ENCODE results near the gene SLAIN2. TPM values are rescaled to one million over a fixed set of nuclear protein-coding genes. Genes with fewer than 3 reads are reported as not detected.
A peak's percentile ranks its signal among the peaks of the same experiment; 100 is the strongest.

SLAIN2 gene
- total RNA-seq, 1 experiment from 2014 or later, result 64.6 TPM

- Histone ChIP-seq H3K9me2 (replicated peaks; ENCODE audit: insufficient read depth, low read length) (no peaks in the 10 kb centered on the region; the same call in 1 of the 2 replicates), H3K27me3 (ENCODE audit: low read length) (no peaks in the 10 kb centered on the region), H4K20me1 (ENCODE audit: insufficient read depth, low read depth, low read length) (no peaks in the 10 kb centered on the region), H3K36me3 (ENCODE audit: insufficient read depth, low read length) (no peaks in the 10 kb centered on the region), H3K79me2 (ENCODE audit: low read length) (no peaks in the 10 kb centered on the region), H3K4me1 (ENCODE audit: low read length) (peaks cover 8% of the 10 kb centered on the region), H3K4me3 (ENCODE audit: low read length) (no peak overlapping the region), H3K4me2 (ENCODE audit: low read depth, low read length, poor library complexity, severe bottlenecking) (no peak overlapping the region), H3K9ac (ENCODE audit: low read length) (no peak overlapping the region), H3K9me3 (ENCODE audit: low read length) (no peaks in the 10 kb centered on the region), H2AFZ (ENCODE audit: low read length) (no peak overlapping the region), H3K27ac (ENCODE audit: low read length) (no peak overlapping the region)
- DNase-seq, result no peak
These were observed 121.0 kb downstream of the SLAIN2 start for GRCh38 chr4:48462363-48462762.

GRCh38 chr4:48467442-48467841 lies 126.1 kb downstream of the SLAIN2 start:
- H3K36me3 ChIP-seq (ENCODE audit: insufficient read depth, low read length), result no peaks in the 10 kb centered on the region; the same call in 1 of the 2 replicates
- peak overlapping the region; percentile 35; the same call in 1 of the 2 replicates for H3K4me3 ChIP-seq (ENCODE audit: low read length)
- H3K9ac ChIP-seq (ENCODE audit: low read length), result no peak overlapping the region
- peaks cover 24% of the 10 kb centered on the region for H3K4me1 ChIP-seq (ENCODE audit: low read length)
- no peak overlapping the region for H2AFZ ChIP-seq (ENCODE audit: low read length)
- H3K9me2 ChIP-seq (replicated peaks; ENCODE audit: insufficient read depth, low read length), result no peaks in the 10 kb centered on the region; the same call in 1 of the 2 replicates
- H3K27me3 ChIP-seq (ENCODE audit: low read length), result no peaks in the 10 kb centered on the region
- H3K4me2 ChIP-seq (ENCODE audit: low read depth, low read length, poor library complexity, severe bottlenecking), result peak overlapping the region; percentile 60
- H3K79me2 ChIP-seq (ENCODE audit: low read length), result no peaks in the 10 kb centered on the region
- H3K9me3 ChIP-seq (ENCODE audit: low read length), result no peaks in the 10 kb centered on the region
- DNase-seq, result peak; percentile 56
- no peak overlapping the region for H3K27ac ChIP-seq (ENCODE audit: low read length)
- no peaks in the 10 kb centered on the region for H4K20me1 ChIP-seq (ENCODE audit: insufficient read depth, low read depth, low read length)

GRCh38 chr4:48467891-48468290 lies 126.6 kb downstream of the SLAIN2 start:
- Histone ChIP-seq H3K4me1 (ENCODE audit: low read length) (peaks cover 24% of the 10 kb centered on the region), H3K27ac (ENCODE audit: low read length) (no peak overlapping the region), H3K79me2 (ENCODE audit: low read length) (no peaks in the 10 kb centered on the region), H4K20me1 (ENCODE audit: insufficient read depth, low read depth, low read length) (no peaks in the 10 kb centered on the region), H3K36me3 (ENCODE audit: insufficient read depth, low read length) (no peaks in the 10 kb centered on the region; the same call in 1 of the 2 replicates), H3K9me3 (ENCODE audit: low read length) (no peaks in the 10 kb centered on the region), H2AFZ (ENCODE audit: low read length) (no peak overlapping the region), H3K9me2 (replicated peaks; ENCODE audit: insufficient read depth, low read length) (no peaks in the 10 kb centered on the region; the same call in 1 of the 2 replicates), H3K4me2 (ENCODE audit: low read depth, low read length, poor library complexity, severe bottlenecking) (peak overlapping the region; percentile 60), H3K9ac (ENCODE audit: low read length) (no peak overlapping the region), H3K27me3 (ENCODE audit: low read length) (no peaks in the 10 kb centered on the region), H3K4me3 (ENCODE audit: low read length) (peak overlapping the region; percentile 35; the same call in 1 of the 2 replicates)
- no peak for DNase-seq

- H2AFZ ChIP-seq (ENCODE audit: low read length), result no peak overlapping the region
- H3K9me3 ChIP-seq (ENCODE audit: low read length), result no peaks in the 10 kb centered on the region
- no peak for DNase-seq
- no peaks in the 10 kb centered on the region; the same call in 1 of the 2 replicates for H3K9me2 ChIP-seq (replicated peaks; ENCODE audit: insufficient read depth, low read length)
- no peak overlapping the region for H3K9ac ChIP-seq (ENCODE audit: low read length)
- H3K4me3 ChIP-seq (ENCODE audit: low read length), result no peak overlapping the region
- no peak overlapping the region for H3K4me2 ChIP-seq (ENCODE audit: low read depth, low read length, poor library complexity, severe bottlenecking)
- H3K36me3 ChIP-seq (ENCODE audit: insufficient read depth, low read length), result no peaks in the 10 kb centered on the region; the same call in 1 of the 2 replicates
- no peaks in the 10 kb centered on the region for H4K20me1 ChIP-seq (ENCODE audit: insufficient read depth, low read depth, low read length)
- no peak overlapping the region for H3K27ac ChIP-seq (ENCODE audit: low read length)
- H3K79me2 ChIP-seq (ENCODE audit: low read length), result no peaks in the 10 kb centered on the region
- no peaks in the 10 kb centered on the region for H3K27me3 ChIP-seq (ENCODE audit: low read length)
- peaks cover 26% of the 10 kb centered on the region for H3K4me1 ChIP-seq (ENCODE audit: low read length)
These were observed 128.8 kb downstream of the SLAIN2 start for GRCh38 chr4:48470137-48470536.

- Histone ChIP-seq H3K27me3 (ENCODE audit: low read length) (no peaks in the 10 kb centered on the region), H3K4me1 (ENCODE audit: low read length) (peaks cover 26% of the 10 kb centered on the region), H3K4me2 (ENCODE audit: low read depth, low read length, poor library complexity, severe bottlenecking) (no peak overlapping the region), H2AFZ (ENCODE audit: low read length) (no peak overlapping the region), H3K9ac (ENCODE audit: low read length) (no peak overlapping the region), H4K20me1 (ENCODE audit: insufficient read depth, low read depth, low read length) (no peaks in the 10 kb centered on the region), H3K79me2 (ENCODE audit: low read length) (no peaks in the 10 kb centered on the region), H3K9me3 (ENCODE audit: low read length) (no peaks in the 10 kb centered on the region), H3K4me3 (ENCODE audit: low read length) (no peak overlapping the region), H3K27ac (ENCODE audit: low read length) (no peak overlapping the region), H3K9me2 (replicated peaks; ENCODE audit: insufficient read depth, low read length) (no peaks in the 10 kb centered on the region; the same call in 1 of the 2 replicates), H3K36me3 (ENCODE audit: insufficient read depth, low read length) (no peaks in the 10 kb centered on the region; the same call in 1 of the 2 replicates)
- no peak for DNase-seq
These were observed 129.2 kb downstream of the SLAIN2 start for GRCh38 chr4:48470570-48470969.

GRCh38 chr4:48472794-48473193 lies 131.5 kb downstream of the SLAIN2 start:
- H4K20me1 ChIP-seq (ENCODE audit: insufficient read depth, low read depth, low read length), result no peaks in the 10 kb centered on the region
- DNase-seq, result no peak
- H3K4me1 ChIP-seq (ENCODE audit: low read length), result peaks cover 14% of the 10 kb centered on the region
- no peak overlapping the region for H3K9ac ChIP-seq (ENCODE audit: low read length)
- H3K27me3 ChIP-seq (ENCODE audit: low read length), result no peaks in the 10 kb centered on the region
- no peak overlapping the region for H2AFZ ChIP-seq (ENCODE audit: low read length)
- no peak overlapping the region for H3K27ac ChIP-seq (ENCODE audit: low read length)
- no peaks in the 10 kb centered on the region for H3K79me2 ChIP-seq (ENCODE audit: low read length)
- no peak overlapping the region for H3K4me3 ChIP-seq (ENCODE audit: low read length)
- no peaks in the 10 kb centered on the region; the same call in 1 of the 2 replicates for H3K36me3 ChIP-seq (ENCODE audit: insufficient read depth, low read length)
- H3K4me2 ChIP-seq (ENCODE audit: low read depth, low read length, poor library complexity, severe bottlenecking), result no peak overlapping the region
- no peaks in the 10 kb centered on the region for H3K9me2 ChIP-seq (replicated peaks; ENCODE audit: insufficient read depth, low read length)
- no peaks in the 10 kb centered on the region for H3K9me3 ChIP-seq (ENCODE audit: low read length)

- no peak for DNase-seq
- Histone ChIP-seq H3K9me2 (replicated peaks; ENCODE audit: insufficient read depth, low read length) (no peaks in the 10 kb centered on the region), H3K9ac (ENCODE audit: low read length) (no peak overlapping the region), H3K36me3 (ENCODE audit: insufficient read depth, low read length) (no peaks in the 10 kb centered on the region; the same call in 1 of the 2 replicates), H3K27me3 (ENCODE audit: low read length) (no peaks in the 10 kb centered on the region), H3K4me2 (ENCODE audit: low read depth, low read length, poor library complexity, severe bottlenecking) (no peak overlapping the region), H3K4me3 (ENCODE audit: low read length) (no peak overlapping the region), H3K79me2 (ENCODE audit: low read length) (no peaks in the 10 kb centered on the region), H4K20me1 (ENCODE audit: insufficient read depth, low read depth, low read length) (no peaks in the 10 kb centered on the region), H3K27ac (ENCODE audit: low read length) (no peak overlapping the region), H2AFZ (ENCODE audit: low read length) (no peak overlapping the region), H3K9me3 (ENCODE audit: low read length) (no peaks in the 10 kb centered on the region), H3K4me1 (ENCODE audit: low read length) (peaks cover 7% of the 10 kb centered on the region)
These were observed 134.4 kb downstream of the SLAIN2 start for GRCh38 chr4:48475770-48476169.

Data from Karpas-422 (cell line).